ENCODE measurements around the gene KLHL36.
A peak's percentile ranks its signal among the peaks of the same experiment; 100 is the strongest.

The KLHL36 gene

DNA sequence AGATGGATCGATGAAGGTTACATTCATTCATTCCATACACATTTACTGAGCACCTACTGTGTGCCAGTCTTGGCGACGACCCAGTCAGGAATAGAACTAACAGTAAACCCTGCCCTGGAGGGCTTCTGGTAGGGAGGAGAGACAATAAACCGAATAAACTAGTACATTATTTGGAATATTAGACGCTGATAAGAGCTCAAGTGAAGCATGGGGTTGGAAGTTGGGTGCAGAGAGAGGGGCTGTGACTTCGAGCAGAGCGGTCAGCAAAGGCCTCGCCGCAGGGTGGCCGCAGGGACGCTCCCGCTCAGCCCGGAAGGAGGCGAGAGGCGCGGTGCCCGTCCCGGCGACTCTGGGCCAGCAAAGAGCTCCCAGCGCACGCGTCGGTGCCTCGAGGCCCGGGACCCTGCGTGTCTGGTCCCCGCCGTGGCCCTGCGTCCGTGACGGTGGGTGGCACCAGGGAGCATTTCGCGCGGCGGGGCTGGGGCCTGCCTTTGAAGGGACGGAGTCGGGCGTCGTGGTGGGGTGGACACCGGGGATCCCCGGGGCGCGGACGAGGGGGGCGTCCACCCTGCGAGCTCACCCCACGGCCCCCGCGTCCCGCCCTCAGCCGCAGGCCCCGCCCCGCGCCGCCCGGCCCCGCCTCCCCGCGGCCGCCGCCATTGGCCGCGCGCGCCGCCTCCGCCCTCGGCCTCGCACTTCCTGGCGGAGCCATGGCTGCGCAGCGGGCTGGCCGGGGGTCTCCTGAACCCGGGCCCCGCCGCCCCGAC is at the start of gene KLHL36:
KLHL36 (plus strand) TSS at position 684 of the 767 bp plus-strand sequence. CDS start 2,357 bp downstream, outside the sequence.
- DNase-seq, result no peak

DNA sequence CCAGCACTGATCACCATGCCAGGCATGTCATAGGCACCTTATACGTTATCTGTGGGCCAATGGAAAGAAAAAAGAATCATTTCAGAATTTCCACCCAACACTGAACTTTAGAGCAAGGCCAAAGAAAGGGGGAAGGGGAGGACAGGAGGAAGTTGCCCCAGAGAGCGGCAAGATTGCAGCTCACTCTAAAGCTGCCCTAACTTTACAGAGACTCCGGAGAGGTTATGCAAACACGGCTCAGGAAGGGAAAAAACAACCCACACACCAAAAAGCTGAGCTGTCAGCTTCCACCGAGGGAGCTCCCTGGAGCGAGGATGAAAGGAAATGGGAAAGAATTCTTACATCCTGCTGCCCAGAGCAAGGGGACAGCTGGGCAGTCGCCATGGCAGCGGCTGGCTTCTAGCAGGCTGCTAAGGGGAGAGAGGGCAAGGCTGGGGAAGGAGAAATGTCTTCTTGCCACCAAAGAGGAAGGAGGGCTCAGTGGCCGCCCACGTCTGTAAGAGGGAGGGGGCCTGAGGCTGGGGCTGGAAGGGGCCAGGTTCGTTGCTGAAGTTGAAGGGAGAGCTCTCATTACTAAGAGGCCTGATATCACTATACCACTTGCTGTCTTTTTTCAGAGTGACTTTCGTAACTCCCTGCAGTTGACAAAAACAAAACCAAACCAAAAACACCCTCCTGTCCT is 48.6 kb upstream of the KLHL36 start:
- DNase-seq, result no peak

DNA sequence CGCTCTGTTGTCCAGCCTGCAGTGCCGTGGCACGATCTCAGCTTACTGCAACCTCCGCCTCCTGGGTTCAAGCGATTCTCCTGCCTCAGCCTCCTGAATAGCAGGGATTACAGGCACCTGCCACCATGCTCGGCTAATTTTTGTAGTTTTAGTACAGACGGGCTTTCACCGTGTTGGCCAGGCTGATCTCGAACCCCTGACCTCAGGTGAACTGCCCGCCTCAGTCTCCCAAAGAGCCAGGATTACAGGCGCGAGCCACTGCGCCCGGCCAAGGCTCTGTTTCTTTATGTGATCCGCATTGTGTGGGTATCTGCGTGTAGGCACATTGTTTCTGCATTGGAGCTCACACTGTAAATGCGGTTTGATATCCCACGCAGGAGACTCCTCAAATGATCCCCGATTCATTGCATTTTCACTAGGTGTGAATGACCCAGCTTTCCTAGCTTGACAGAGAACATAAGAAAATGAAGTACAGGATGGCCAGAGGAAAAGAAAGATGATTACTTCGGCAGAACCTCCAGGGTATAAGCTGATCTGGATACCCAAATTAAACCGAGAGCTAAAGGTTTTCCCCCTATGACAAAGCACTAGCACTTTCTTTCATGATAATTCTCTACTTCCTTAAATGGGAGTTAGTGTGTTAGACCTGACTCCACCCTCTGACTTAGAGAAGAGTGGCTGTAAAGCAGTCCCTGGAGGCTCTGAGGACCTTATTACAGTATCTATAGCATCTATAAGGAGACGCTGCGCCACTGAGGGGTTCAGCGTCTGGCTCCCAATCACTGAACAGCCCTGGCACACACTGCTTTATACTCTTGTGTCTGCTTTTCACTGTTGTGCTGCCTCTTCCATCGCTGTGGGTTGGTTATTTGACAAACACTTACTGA is 47.7 kb upstream of the KLHL36 start:
- DNase-seq, result peak; percentile 69

DNA sequence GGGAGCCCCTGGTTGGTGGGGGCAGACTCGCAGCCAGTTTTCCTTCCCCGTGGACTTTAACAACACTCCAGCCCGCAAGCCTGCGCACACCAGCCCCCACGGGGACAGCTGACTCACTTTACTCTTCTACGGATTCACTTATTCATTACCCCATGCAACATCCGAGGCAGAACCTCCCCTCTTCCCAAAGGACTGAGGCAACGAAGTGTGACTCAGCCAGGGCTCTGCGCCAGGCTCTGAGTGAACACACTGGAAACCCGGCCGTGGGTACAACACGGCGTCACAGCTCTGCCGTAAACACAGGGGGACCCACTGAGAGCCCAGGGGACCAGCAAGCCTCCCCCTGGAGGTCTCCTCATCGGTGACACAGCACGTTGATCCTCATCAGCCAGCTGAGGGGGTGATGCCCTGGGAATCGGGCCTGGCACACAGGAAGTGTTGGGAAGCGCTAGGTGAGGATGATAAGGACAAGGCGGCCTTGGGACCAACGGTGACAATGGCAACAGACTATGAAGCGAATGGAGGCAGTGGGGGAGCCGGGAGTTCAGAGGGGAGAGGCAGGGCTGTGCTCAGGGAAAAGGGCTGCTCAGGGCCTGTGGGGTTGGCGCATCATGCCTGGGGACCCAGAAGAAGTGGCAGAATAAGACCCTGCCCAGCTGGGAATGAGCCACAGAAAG is 45.0 kb upstream of the KLHL36 start:
- DNase-seq, result no peak

DNA sequence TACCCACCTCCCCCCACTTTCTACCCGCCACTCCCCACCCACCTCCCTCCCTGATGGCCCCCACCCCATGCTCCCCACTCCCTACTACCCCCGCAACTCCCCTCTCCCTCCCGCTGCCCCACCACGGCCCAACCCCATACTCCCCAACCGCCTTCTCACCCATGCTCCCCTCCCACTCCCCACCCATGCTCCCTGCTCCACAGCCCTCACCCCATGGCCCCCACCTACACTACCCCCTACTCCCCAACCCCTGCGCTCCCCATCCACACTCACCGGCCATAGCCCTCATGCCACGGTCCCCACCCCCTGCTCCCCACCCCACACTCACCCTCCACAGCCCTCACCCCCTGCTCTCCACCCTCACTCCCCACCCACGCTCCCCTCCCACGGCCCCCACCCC is 44.4 kb upstream of the KLHL36 start:
- no peak for DNase-seq

DNA sequence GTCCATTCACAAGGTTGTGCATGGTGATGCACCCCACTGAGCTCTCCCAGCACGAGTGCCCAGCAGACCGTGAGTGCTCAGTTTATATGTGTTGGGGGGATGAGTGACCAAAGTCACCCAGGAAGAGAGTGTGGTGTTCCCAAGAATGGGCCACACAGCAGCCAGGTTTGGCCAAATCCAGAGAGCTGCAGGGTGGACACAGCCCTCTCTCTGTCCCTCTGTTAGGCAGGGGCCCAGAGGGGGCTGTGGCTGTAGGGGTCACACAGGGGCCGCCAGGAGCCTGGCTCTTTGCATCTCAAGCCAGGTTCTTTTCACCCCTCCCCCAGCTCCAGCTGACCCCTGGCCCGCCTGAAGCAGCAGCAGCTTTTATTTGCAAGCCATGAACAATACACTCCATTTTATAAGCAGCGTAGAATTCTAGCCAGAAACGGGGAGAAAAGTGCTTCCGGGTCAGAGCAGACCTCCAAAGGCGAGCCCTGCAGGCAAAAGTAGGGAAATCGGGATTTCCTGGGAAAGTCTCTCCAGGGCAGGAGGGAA is 43.8 kb upstream of the KLHL36 start:
- DNase-seq, result no peak

DNA sequence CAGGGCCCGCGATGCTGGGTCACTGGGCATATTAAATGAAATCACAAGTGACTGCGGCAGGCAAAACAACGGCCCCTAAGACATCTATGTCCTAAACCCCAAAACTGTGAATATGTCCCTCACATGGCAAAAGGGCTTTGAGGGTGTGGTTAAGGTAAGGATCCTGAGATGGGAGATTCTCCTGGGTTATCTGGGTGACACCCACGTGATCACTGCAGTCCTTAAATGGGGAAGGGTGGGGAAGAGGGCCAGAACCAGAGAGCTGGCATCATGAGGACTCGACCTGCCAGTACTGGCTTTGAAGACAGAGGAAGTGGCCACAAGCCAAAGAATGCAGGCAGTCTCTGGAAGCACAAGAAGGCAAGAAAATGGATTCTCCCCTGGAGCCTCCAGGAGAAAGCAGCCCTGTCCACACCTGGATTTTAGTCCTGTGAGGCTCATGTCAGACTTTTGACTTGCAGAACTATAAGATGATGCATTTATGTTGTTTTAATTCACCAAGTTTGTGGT is 42.9 kb upstream of the KLHL36 start:
- DNase-seq, result no peak

DNA sequence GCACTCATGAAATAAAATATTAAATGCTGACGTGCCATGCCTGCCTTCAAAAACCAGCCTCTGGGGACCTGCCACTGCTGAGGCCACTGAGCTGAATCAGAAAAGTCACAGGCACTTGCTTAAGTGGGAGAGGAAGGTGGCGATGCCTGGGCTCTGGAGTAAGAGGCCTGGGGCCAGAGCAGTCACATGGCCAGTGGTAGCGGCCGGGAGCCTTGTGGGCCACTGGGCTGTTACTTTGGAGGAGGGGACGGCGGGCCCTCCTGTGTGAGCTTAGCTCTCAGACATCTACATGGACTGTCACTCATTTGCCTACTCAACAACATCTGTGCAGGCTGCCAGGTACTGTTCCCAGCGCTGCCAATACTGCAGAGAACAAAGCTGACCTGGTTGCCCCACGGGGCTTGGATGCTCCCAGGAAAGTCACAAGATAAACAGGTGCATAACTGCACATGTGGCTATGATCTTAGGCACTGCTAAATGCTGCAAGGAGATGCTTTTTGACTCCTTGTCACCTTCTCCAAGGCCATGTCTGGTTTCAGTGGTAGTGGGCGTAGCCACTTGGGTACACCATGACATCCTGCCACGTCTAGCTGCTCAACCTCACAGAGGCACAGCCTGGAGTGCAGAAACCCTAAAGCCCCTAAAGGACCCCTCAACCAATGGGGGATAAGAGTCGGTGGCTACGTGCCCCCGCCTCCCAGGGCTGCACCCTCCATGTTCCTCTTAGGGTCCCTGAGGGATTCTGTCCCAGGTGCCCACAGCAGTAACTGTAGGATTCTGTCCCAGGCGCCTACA is 42.0 kb upstream of the KLHL36 start:
- no peak for DNase-seq

DNA sequence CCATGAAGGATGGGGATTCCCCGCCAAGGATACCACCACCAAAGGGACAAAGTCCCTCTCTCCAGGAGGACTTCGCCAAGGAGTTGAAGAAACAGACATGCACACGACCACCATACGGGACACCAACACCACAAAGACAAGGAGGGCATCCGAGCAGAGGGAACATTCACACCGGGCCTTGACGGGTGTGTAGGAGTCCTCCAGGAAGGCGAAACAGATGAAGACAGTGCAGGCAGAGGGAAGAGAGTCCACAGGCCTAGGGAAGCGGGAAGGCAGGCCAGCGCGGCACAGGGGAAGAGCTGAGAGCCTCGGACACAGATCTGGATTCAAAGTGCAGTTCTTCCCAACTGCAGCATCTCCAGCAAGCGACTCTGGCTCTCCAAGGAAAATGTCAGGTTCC is 41.2 kb upstream of the KLHL36 start:
- DNase-seq, result no peak

DNA sequence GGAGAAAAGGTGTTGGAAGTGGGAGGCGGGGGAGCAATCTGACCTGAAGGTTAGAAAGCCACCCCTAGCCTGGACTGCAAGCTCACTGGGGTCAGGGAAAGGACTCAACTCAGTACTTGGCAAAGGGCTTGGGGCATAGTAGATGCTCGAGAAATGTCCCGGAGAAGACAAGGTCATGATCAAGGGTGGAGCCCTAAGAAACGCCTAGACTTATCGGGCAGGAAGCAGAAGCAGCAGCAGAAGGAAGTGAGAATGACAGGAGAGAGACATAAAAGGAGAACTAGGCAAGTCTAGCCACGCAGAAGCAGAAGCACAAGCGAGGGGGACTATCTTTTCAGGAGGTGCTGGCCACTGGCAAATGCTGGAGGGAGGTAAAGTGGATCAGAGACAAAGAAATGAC is 40.6 kb upstream of the KLHL36 start:
- DNase-seq, result no peak

DNA sequence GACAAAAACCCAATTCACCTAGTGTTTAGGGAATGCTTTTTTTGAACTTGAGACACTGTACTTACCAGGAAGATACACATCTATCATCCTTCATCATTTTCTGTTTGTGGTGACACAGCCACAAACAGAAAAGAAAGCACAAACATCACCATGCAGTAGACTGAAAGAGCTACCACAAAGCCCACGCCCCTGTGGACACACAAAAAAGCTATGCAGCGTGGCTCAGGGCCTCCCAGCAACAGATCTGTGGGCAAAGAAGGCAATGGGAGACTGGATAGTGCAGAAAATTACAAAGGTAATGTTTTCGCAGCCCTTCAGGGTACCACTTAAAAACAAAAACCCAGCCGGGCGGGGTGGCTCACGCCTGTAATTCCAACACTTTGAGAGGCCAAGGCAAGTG is 40.0 kb upstream of the KLHL36 start:
- DNase-seq, result no peak

DNA sequence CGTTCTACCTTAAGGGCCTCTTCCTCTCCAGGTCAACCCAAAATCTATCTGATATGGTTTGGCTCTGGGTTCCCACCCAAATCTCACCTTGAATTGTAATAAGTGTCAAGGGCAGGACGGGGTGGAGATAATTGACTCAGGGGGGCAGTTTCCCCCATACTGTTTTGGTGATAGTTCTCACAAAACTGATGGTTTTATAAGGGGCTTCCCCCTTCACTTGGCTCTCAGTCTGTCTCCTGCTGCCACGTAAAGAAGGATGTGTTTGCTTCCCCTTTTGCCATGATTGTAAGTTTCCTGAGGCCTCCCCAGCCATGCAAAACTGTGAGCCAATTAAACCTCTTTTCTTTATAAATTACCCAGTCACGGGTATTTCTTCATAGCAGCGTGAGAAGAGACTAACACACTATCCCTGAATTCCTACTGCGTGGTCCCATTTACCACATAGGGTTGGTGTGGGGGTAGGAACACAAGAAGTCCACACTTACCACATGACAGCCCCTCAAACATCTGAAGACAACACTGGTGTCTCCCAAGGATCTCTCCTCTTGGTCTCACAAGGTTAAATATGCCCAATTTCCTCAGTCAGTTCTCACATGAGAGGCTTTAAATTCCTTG is 38.6 kb upstream of the KLHL36 start:
- DNase-seq, result no peak

DNA sequence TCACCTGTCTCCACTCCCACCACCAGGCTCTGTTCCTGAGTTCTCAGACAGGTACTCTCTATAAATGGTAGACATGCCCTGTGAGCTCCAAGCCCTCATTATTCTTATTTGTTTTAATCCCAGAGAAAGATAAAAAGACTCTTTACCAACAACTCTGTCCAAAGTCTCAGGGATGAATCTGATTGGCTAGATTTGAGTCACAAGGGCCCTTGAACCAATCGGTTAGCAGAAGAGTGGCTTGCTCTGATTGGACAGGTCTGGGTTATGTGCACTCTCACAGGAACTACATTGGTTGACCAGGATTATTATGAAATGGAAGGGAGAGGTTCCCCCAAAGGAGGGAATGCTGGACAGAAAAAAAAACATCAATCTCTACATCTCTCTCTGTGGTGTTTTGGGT is 37.9 kb upstream of the KLHL36 start:
- DNase-seq, result no peak

DNA sequence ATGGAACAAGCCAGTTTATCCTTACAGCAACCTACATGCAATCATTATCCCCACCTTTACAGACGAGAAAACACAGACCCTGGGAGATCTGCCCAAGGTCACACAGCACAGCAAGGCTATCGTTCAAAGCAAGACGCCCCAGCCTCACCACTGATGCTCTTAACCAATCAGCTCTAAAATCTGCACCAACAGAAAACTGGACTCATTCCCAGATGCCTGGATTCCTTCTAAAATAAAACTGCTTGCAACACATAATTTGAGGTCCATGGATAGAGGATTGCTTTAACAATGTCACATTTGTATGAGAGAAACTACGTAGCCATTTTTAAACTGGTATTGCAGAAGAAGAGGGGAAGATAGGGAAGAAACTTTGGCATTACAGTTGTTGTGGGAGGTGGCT is 37.3 kb upstream of the KLHL36 start:
- DNase-seq, result no peak

DNA sequence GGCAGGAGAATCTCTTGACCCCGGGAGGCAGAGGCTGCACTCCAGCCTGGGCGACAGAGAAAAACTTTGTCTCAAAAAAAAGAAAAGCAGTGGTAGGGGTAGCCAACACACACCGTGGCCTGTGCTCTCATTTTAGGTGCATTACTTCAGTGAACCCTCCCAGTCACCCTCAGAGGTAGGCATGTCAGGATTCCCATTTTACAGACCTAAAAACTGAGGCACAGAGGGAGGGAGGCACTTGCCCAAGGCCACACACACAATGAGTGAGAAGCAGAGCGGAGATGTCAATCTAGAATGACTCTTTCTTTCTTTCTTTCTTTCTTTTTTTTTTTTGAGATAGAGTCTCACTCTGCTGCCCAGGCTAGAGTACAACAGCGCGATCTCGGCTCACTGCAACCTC is 35.6 kb upstream of the KLHL36 start:
- DNase-seq, result no peak

DNA sequence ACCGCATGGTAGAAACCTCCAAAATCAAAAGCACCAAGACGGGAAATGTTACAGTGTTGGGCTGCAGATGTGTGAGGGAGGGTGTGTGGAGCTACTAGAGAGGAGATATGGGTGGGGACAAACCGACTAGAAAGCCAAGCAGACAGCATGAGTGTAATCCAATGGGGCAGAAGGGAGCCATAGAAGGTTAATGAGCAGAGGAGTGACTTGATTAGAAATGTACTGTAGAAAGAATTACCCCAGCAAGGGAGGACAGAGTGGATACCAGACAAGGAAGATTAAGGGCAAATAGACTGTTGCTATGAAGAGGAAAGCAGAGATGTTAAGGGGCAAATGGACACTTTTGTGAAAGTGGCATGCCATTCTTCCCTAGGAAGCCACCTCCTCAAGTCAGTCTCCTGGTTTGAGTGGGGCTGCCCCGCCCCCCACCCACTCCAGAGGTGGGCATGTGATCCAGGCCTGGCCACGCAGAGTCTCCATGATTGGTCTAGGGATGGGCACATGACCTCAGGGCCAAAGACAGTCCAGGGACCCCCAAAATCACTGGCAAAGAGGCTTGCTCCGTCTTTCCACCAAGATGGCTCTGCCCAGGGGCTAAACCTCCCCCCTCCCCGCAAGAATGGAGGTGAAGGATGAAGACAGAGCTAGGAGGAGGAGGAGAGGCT is 34.8 kb upstream of the KLHL36 start:
- DNase-seq, result no peak

DNA sequence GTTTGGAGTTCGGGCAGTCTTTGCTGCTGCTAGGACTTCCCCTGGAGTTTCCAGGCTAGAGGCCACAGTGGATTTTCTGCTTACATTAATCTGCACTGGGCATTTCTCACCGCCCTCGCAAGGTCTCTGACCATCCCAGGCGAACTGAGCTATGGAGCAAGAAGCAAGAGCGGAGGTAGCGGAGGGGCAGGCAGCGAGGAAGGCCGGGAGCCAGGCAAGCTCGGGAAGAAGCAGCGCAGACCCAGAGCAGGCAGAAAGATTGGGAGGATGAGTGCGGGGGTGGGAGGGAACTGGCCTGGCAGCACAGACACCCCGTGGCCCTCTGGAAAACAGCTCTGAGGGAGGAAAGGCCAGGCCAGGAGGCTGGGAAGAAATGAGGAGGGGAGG is 34.2 kb upstream of the KLHL36 start:
- DNase-seq, result no peak

DNA sequence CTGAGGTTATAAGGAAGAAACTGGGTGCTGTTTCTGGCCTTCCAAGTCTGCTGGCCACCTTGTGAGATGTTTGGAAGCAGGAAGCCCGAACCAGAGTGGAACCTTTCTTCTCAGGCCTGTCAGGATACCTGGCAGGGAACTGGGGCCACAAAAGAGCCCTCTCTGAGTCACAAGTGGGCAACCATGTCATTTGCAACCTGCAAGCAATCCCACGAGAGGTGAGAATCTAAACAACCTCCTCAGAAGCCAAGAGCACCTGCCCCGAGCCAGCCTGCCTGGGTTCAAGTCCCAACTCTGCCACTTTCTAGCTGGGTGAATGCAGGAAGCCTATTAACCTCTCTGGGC is 33.7 kb upstream of the KLHL36 start:
- no peak for DNase-seq

DNA sequence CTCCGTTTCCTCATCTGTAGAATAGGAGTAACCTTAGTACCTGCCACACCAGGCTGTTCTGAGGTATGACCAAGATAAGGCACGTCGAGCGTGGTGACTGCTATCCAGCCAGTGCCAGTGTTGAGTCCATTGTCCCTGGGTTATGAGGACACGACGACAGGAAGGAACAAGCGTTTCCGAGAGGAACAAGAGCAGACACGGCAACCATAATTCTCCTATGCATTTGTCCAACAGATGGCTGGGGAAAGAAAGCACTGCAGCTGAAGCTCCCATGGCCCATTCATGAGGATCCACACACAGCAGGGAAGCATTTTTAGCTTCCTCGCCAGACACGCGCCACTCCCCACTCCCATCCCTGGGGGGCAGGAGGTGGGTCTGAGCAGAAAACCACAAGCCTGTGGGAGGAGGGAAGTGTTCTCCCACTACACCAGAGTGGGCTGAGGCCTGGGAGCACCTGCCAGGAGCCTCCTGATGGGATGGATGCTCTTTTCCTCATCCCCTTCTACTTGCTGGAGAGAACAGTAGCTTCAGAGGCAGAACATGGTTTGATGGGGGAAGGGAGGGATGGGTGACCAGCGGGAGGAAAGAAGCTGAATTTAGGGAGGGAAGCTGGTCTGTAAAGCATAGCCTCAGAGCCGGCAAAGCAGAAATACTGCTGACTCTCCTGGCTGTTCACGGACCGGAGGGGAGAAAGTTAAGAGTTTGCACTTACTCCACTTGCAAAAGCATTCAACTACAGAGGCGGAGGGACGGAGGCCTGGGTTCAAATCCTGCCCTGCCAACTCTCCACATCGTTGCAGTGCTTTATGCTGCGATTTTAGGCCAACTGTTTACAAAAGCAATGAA is 33.1 kb upstream of the KLHL36 start:
- no peak for DNase-seq

DNA sequence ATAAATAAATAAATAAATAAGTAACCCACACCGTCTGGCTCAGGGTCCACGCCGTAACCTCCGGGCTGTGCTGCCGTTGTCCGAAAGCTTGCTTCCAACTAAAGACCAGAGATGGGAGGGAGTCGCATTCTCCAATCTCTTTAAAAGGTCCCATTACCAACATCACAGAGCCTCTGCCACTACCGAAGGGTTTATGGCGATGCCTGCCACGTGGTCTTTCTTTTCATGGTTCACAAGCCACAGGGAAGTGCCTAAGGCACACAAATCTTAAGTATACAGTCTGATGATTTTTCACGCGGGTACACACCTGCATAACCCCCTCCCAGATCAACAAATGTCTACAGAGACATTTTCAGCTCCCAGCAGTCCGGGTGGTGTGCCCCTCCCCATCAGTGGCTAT is 31.8 kb upstream of the KLHL36 start:
- DNase-seq, result no peak
